H1 (cell line): ENCODE data around the gene SPAAR. TPM values are rescaled to one million over a fixed set of nuclear protein-coding genes. Genes with fewer than 3 reads are reported as not detected.

Experiments used
- CTCF ChIA-PET: fragments of 300-600 bp; sonication (Branson Sonifier 250); formaldehyde crosslinking; loops from one replicate; lab custom pipeline; 2021; ENCODE audit not compliant: partially characterized antibody; lab: Charles Lee
- POLR2A ChIA-PET: fragments of 300-600 bp; sonication (Branson Sonifier 250); formaldehyde crosslinking; loops from one replicate; lab custom pipeline; 2021; ENCODE audit warnings: inconsistent platforms; ENCODE audit not compliant: partially characterized antibody; lab: Charles Lee
- DNase-seq, 2 experiments: peaks; one replicate each; pipeline versions ENCODE4 v3.0.0 to v3.0.0-alpha.2; 2010 to 2022; ENCODE audit warnings: low spot score in 2 of 2, low read depth in 1 of 2, mixed read lengths in 1 of 2
- FAIRE-seq: peaks from 2 replicates; lab custom pipeline; 2011; peaks lifted over from hg19 to GRCh38; lab: Jason Lieb, UNC
- H2AFZ ChIP-seq: 2 replicates; pipeline ENCODE4 v1.8.1; 2012; ENCODE audit warnings: low read length, inconsistent platforms
- H2AK5ac ChIP-seq: 2 replicates; pipeline ENCODE4 v1.6.1; 2013; ENCODE audit warnings: low read depth, low read length
- H2BK120ac ChIP-seq: replicated peaks from 2 replicates; pipeline ENCODE3; 2013; ENCODE audit warnings: low read depth, low read length, inconsistent platforms
- H2BK12ac ChIP-seq: 2 replicates; pipeline ENCODE4 v1.6.1; 2013; ENCODE audit warnings: low read depth, low read length
- H2BK15ac ChIP-seq: 2 replicates; pipeline ENCODE4 v1.6.1; 2013; ENCODE audit warnings: low read length
- H2BK20ac ChIP-seq: 2 replicates; pipeline ENCODE4 v1.6.1; 2013; ENCODE audit warnings: low read length
- H2BK5ac ChIP-seq: 2 replicates; pipeline ENCODE4 v1.6.1; 2013; ENCODE audit warnings: low read depth, low read length
- H3K14ac ChIP-seq: 2 replicates; pipeline ENCODE4 v1.6.1; 2013; ENCODE audit warnings: inconsistent platforms; ENCODE audit not compliant: insufficient read length
- H3K18ac ChIP-seq: 2 replicates; pipeline ENCODE4 v1.6.1; 2013; ENCODE audit warnings: low read length; ENCODE audit errors: extremely low read depth
- H3K23ac ChIP-seq: 2 replicates; pipeline ENCODE4 v1.6.1; 2013; ENCODE audit warnings: inconsistent platforms; ENCODE audit not compliant: insufficient read length
- H3K23me2 ChIP-seq: 2 replicates; pipeline ENCODE4 v1.6.1; 2013; ENCODE audit warnings: low read depth, low read length
- H3K27ac ChIP-seq: 2 replicates; pipeline ENCODE4 v1.6.1; 2011; ENCODE audit warnings: low read depth, low read length, inconsistent platforms
- H3K27me3 ChIP-seq, 4 experiments: replicated peaks in 1 of 4; 1 replicate in 1 of 4; 2 replicates in 3 of 4; pipeline versions ENCODE4 v1.6.1 to v1.8.1; 2011 to 2013; ENCODE audit warnings: low read length in 3 of 4, mild to moderate bottlenecking in 3 of 4, inconsistent platforms in 2 of 4, mixed read lengths in 2 of 4, moderate library complexity in 1 of 4; ENCODE audit not compliant: control insufficient read depth in 3 of 4, insufficient read depth in 3 of 4; ENCODE audit errors: extremely low read depth in 1 of 4
- H3K36me3 ChIP-seq, 4 experiments: 2 replicates each; pipeline versions ENCODE4 v1.6.1 to v1.8.1; 2011 to 2013; ENCODE audit warnings: mild to moderate bottlenecking in 4 of 4, low read length in 3 of 4, moderate library complexity in 2 of 4, control low read depth in 1 of 4, inconsistent platforms in 1 of 4; ENCODE audit not compliant: insufficient read depth in 4 of 4, control insufficient read depth in 2 of 4
- H3K4ac ChIP-seq: replicated peaks from 2 replicates; pipeline ENCODE3; 2013; ENCODE audit warnings: low read length, low read depth, mixed read lengths, inconsistent platforms; ENCODE audit not compliant: insufficient read length
- H3K4me1 ChIP-seq, 4 experiments: replicated peaks in 1 of 4; 1 replicate in 1 of 4; 2 replicates in 3 of 4; pipeline versions ENCODE4 v1.6.1 to v1.8.1; 2011 to 2013; ENCODE audit warnings: low read length in 3 of 4, inconsistent platforms in 2 of 4, mixed read lengths in 1 of 4; ENCODE audit not compliant: insufficient read depth in 4 of 4, control insufficient read depth in 3 of 4
- H3K4me2 ChIP-seq, 2 experiments: 2 replicates each; pipeline versions ENCODE4 v1.6.1 to v1.8.1; 2011 to 2013; ENCODE audit warnings: low read depth in 2 of 2, low read length in 2 of 2, control low read depth in 1 of 2, inconsistent platforms in 1 of 2, mild to moderate bottlenecking in 1 of 2; ENCODE audit not compliant: insufficient read depth in 1 of 2
- H3K4me3 ChIP-seq, 4 experiments: fragments of 200-600, 300-600 bp in 1 of 4; sonication (generic), shearing (Covaris generic), sonication (Bioruptor Twin) in 1 of 4; 2 replicates each; pipeline versions ENCODE4 v1.5.1 to v1.8.1; 2011 to 2016; ENCODE audit warnings: low read length in 4 of 4, low read depth in 3 of 4, control low read depth in 2 of 4, inconsistent platforms in 2 of 4, mild to moderate bottlenecking in 2 of 4, mixed read lengths in 1 of 4, moderate library complexity in 1 of 4; ENCODE audit not compliant: insufficient read depth in 2 of 4; ENCODE audit errors: extremely low read depth in 1 of 4
- H3K56ac ChIP-seq: replicated peaks from 2 replicates; pipeline ENCODE3; 2013; ENCODE audit warnings: low read depth, mild to moderate bottlenecking, mixed read lengths, low read length, inconsistent platforms; ENCODE audit not compliant: insufficient read length
- H3K79me1 ChIP-seq: 2 replicates; pipeline ENCODE4 v1.6.1; 2013; ENCODE audit warnings: low read depth, low read length, control low read depth
- H3K79me2 ChIP-seq, 2 experiments: 2 replicates each; pipeline versions ENCODE4 v1.6.1 to v1.8.1; 2012 to 2013; ENCODE audit warnings: low read length in 2 of 2, mild to moderate bottlenecking in 2 of 2, inconsistent platforms in 1 of 2; ENCODE audit not compliant: insufficient read depth in 2 of 2, control insufficient read depth in 1 of 2
- H3K9ac ChIP-seq, 4 experiments: replicated peaks in 1 of 4; 1 replicate in 1 of 4; 2 replicates in 3 of 4; pipeline versions ENCODE4 v1.6.1 to v1.8.1; 2011 to 2013; ENCODE audit warnings: low read depth in 3 of 4, low read length in 3 of 4, control low read depth in 2 of 4, mild to moderate bottlenecking in 2 of 4, moderate library complexity in 2 of 4, inconsistent platforms in 1 of 4; ENCODE audit errors: extremely low read depth in 1 of 4
- H3K9me3 ChIP-seq, 2 experiments: 2 replicates each; pipeline versions ENCODE4 v1.6.1 to v1.8.1; 2012 to 2013; ENCODE audit warnings: mild to moderate bottlenecking in 2 of 2, moderate library complexity in 2 of 2, control low read depth in 1 of 2, inconsistent platforms in 1 of 2, low read depth in 1 of 2, low read length in 1 of 2, mixed read lengths in 1 of 2; ENCODE audit not compliant: insufficient read depth in 2 of 2
- H4K20me1 ChIP-seq, 2 experiments: replicated peaks in 1 of 2; 2 replicates each; pipeline versions ENCODE3 to v1.8.1; 2011 to 2013; ENCODE audit warnings: inconsistent platforms in 2 of 2, low read length in 2 of 2, mild to moderate bottlenecking in 1 of 2; ENCODE audit not compliant: insufficient read depth in 2 of 2, control insufficient read depth in 1 of 2
- H4K5ac ChIP-seq: 2 replicates; pipeline ENCODE4 v1.6.1; 2013; ENCODE audit warnings: low read length, low read depth, mixed read lengths, inconsistent platforms; ENCODE audit not compliant: insufficient read length
- H4K8ac ChIP-seq: 2 replicates; pipeline ENCODE4 v1.8.0; 2013; ENCODE audit warnings: mild to moderate bottlenecking, moderate library complexity, low read length, inconsistent platforms; ENCODE audit not compliant: insufficient read depth; ENCODE audit errors: extremely low read depth
- H4K91ac ChIP-seq: replicated peaks from 2 replicates; pipeline ENCODE3; 2013; ENCODE audit warnings: low read length, mixed read lengths, inconsistent platforms; ENCODE audit not compliant: insufficient read length
- BCL11A ChIP-seq, 2 experiments: IDR thresholded peaks; one replicate each; pipeline ENCODE4 v1.6.1; 2011; ENCODE audit warnings: low read depth in 2 of 2, low read length in 2 of 2, mild to moderate bottlenecking in 2 of 2
- CEBPB ChIP-seq: IDR thresholded peaks from 2 replicates; pipeline ENCODE4 v1.6.1; 2012; ENCODE audit warnings: low read depth, low read length
- CREB1 ChIP-seq: IDR thresholded peaks from 2 replicates; pipeline ENCODE4 v1.6.1; 2012; ENCODE audit warnings: inconsistent platforms
- CTBP2 ChIP-seq: IDR thresholded peaks from 2 replicates; pipeline ENCODE4 v1.7.0; 2011; ENCODE audit warnings: borderline replicate concordance, mild to moderate bottlenecking, moderate library complexity, mixed read lengths, low read length; ENCODE audit not compliant: insufficient read depth, insufficient read length
- KDM4A ChIP-seq: IDR thresholded peaks from one replicate; pipeline ENCODE4 v1.7.1; 2012; ENCODE audit warnings: low read depth, mild to moderate bottlenecking, moderate library complexity, low read length, inconsistent platforms; ENCODE audit not compliant: severe bottlenecking
- NANOG ChIP-seq: IDR thresholded peaks from 2 replicates; pipeline ENCODE4 v1.6.1; 2011; ENCODE audit warnings: low read length, low read depth, mild to moderate bottlenecking, inconsistent platforms; ENCODE audit not compliant: insufficient read depth, poor library complexity, severe bottlenecking
- SAP30 ChIP-seq: fragments of 300-600 bp; sonication (generic); IDR thresholded peaks from 2 replicates; pipeline ENCODE4 v1.7.1; 2012; ENCODE audit warnings: low read length, moderate library complexity, mild to moderate bottlenecking, inconsistent platforms; ENCODE audit not compliant: insufficient read depth, insufficient replicate concordance
- SIN3A ChIP-seq, 2 experiments: IDR thresholded peaks in 1 of 2; conservative IDR thresholded peaks in 1 of 2; 2 replicates each; pipeline ENCODE4 v1.6.1; 2011 to 2012; ENCODE audit warnings: low read length in 2 of 2, improper control_type of control experiment in 1 of 2, low read depth in 1 of 2, mild to moderate bottlenecking in 1 of 2
- SRF ChIP-seq: IDR thresholded peaks from 2 replicates; pipeline ENCODE4 v1.6.1; 2011; ENCODE audit warnings: mild to moderate bottlenecking, low read depth, low read length, moderate library complexity
- SUZ12 ChIP-seq: fragments of 200-600 bp; sonication (generic); IDR thresholded peaks from 2 replicates; pipeline ENCODE4 v1.6.1; 2012; ENCODE audit warnings: mild to moderate bottlenecking, inconsistent platforms, low read length, moderate library complexity, mixed read lengths
- YY1 ChIP-seq: IDR thresholded peaks from 2 replicates; pipeline ENCODE4 v1.6.1; 2011; ENCODE audit warnings: low read depth, mild to moderate bottlenecking, low read length
- WGBS, 2 experiments: shearing (Covaris generic) in 1 of 2; methylation state at CpG; one replicate each; pipeline versions ENCODE4 v1.1.6 to v1.1.7; 2013 to 2015; ENCODE audit warnings: low lambda C conversion rate in 2 of 2, mixed read lengths in 2 of 2, inconsistent platforms in 1 of 2, low coverage in 1 of 2, missing lambda C conversion rate in 1 of 2; ENCODE audit not compliant: insufficient replicate concordance in 2 of 2, insufficient coverage in 1 of 2, insufficient read length in 1 of 2; ENCODE audit errors: extremely low coverage in 1 of 2, missing lambda C conversion rate in 1 of 2; 5-methylcytosine and 5-hydroxymethylcytosine counted together
- polyA plus RNA-seq, 7 experiments: library from polyadenylated mRNA; depleted of rRNA in 3 of 7; stranded (reverse) in 5 of 7; unstranded in 2 of 7; fragments of >200 nt in 5 of 7; fragments of 200-250 nt in 2 of 7; gene quantifications; 1 replicate in 5 of 7; 2 replicates in 1 of 7; 4 replicates in 1 of 7; pipeline versions ENCODE4 v1.2.1 to v1.2.3, GENCODE V29; 2011 to 2013; ENCODE audit warnings: missing spikeins in 2 of 7, mixed read lengths in 2 of 7
- total RNA-seq: library from RNA; stranded (reverse); fragmentation: NEBNext Ultra II Directional; extraction: Animal tissue kit (Norgen Biotek cat#: 25700); gene quantifications from 2 replicates; pipeline ENCODE4 v1.2.1, GENCODE V29; 2021
- TF ChIP-seq, protein P1 (sequence below): IDR thresholded peaks from 2 replicates; pipeline ENCODE4 v1.6.1; 2012; ENCODE audit warnings: low read length, inconsistent platforms

Gene SPAAR
- total and polyA plus RNA-seq, 2 of the 8 experiments (the other 6 are each of a cell fraction or from before 2014, with no cell fraction given), result 0.27 TPM; not detected in 1

- no peaks in the 10 kb centered on the region; a peak in 2 of 7 replicates for H3K27me3 ChIP-seq
- H3K36me3 ChIP-seq, result no peaks in the 10 kb centered on the region
- H3K4ac ChIP-seq, result no peak overlapping the region
- H2BK12ac ChIP-seq, result no peak overlapping the region
- no peak overlapping the region for H4K5ac ChIP-seq
- DNase-seq (peak in 1 of 2 experiments; percentile 14), FAIRE-seq (no peak)
- no peak overlapping the region for H2BK15ac ChIP-seq
- 86% methylated on average over 6 of the region's 6 CpGs; no CpG with 5 or more reads in 1 of the 2 experiments for WGBS, 2 experiments
- H4K91ac ChIP-seq, result no peak overlapping the region
- H2BK5ac ChIP-seq, result no peak overlapping the region
- H4K8ac ChIP-seq, result no peak overlapping the region
- H3K56ac ChIP-seq, result no peak overlapping the region
- ChIA-PET POLR2A (interaction anchor here (1.2 kb wide), 1 partner anchor 11 kb away, joined by 3 read pairs; no protein-coding TSS in a partner anchor), CTCF (interaction anchor here (0.7 to 2.2 kb wide), 4 partner anchors 32 to 151 kb away, joined by 3 to 6 read pairs (median 4); no protein-coding TSS in a partner anchor)
- H3K79me2 ChIP-seq, result no peaks in the 10 kb centered on the region
- no peak overlapping the region for H3K14ac ChIP-seq
- no peak overlapping the region for H2BK120ac ChIP-seq
- H3K4me2 ChIP-seq, result no peak overlapping the region
- no peak overlapping the region for H3K4me3 ChIP-seq
- H3K27ac ChIP-seq, result no peak overlapping the region
- no peak overlapping the region for H3K9ac ChIP-seq
- H3K4me1 ChIP-seq, result peaks cover 0 to 5% (median under 1%) of the 10 kb centered on the region in 4 experiments; a peak in 2 of 7 replicates
- H3K23me2 ChIP-seq, result no peaks in the 10 kb centered on the region
- no peak overlapping the region for H2BK20ac ChIP-seq
- H3K23ac ChIP-seq, result no peak overlapping the region
- no peak overlapping the region for H2AFZ ChIP-seq
- no peaks in the 10 kb centered on the region for H3K9me3 ChIP-seq
- no peak overlapping the region for H2AK5ac ChIP-seq
- no peaks in the 10 kb centered on the region for H3K79me1 ChIP-seq
- no peak overlapping the region for H3K18ac ChIP-seq
- no peaks in the 10 kb centered on the region for H4K20me1 ChIP-seq
- TF ChIP-seq, protein P1, sequence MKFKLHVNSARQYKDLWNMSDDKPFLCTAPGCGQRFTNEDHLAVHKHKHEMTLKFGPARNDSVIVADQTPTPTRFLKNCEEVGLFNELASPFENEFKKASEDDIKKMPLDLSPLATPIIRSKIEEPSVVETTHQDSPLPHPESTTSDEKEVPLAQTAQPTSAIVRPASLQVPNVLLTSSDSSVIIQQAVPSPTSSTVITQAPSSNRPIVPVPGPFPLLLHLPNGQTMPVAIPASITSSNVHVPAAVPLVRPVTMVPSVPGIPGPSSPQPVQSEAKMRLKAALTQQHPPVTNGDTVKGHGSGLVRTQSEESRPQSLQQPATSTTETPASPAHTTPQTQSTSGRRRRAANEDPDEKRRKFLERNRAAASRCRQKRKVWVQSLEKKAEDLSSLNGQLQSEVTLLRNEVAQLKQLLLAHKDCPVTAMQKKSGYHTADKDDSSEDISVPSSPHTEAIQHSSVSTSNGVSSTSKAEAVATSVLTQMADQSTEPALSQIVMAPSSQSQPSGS, result no peak
- no peak for TF ChIP-seq CEBPB
- TF ChIP-seq BCL11A (IDR thresholded peaks at IDR 0.05; ENCODE audit: low read depth in 2 of 2, low read length in 2 of 2), result no peak
- TF ChIP-seq SIN3A (conservative IDR thresholded peaks at IDR 0.05 in 1 of 2, IDR thresholded peaks at IDR 0.05 in 1 of 2; ENCODE audit: low read depth in 1 of 2, low read length in 2 of 2), result no peak
- no peak for TF ChIP-seq NANOG
- no peak for TF ChIP-seq CTBP2
- no peak for TF ChIP-seq CREB1
- no peak for TF ChIP-seq KDM4A
- TF ChIP-seq SAP30, result no peak
- TF ChIP-seq YY1, result no peak
- no peak for TF ChIP-seq SRF
- no peak for TF ChIP-seq SUZ12
Observed at GRCh38 chr9:35951736-35952135, 42.4 kb downstream of the SPAAR start.
